ENCODE results near the gene LRRK1. TPM values are rescaled to one million over a fixed set of nuclear protein-coding genes. Genes with fewer than 3 reads are reported as not detected.

Gene LRRK1
- total RNA-seq, 1 experiment from 2014 or later = 7.6 TPM

DNA sequence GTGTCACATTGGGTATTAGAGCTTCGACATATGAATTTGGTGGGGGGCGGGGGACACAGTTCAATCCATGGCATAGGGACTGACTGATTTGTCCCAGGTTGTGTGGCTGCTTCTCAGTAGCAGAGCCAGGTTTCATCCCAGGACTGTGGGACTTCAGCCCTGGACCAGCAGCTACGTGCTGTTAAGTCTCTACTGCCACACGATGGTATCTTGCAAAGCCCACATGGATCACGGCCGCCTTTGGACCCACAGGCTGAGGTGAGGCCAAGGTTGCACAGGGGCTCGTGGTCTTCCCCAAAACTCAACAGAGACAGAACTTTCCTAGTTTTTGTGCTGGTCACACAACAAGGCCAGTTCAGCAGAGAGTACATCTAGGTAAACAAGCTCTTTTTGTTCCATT is 97.4 kb downstream of the LRRK1 start (continued):
- TF ChIP-seq ZNF396 (CRISPR knock-in tag; IDR thresholded peaks at IDR 0.05; ENCODE audit: borderline replicate concordance) (no peak), ATF1 (CRISPR knock-in tag; IDR thresholded peaks at IDR 0.05) (no peak), E2F4 (CRISPR knock-in tag; IDR thresholded peaks at IDR 0.05; ENCODE audit: borderline replicate concordance, low read depth) (no peak), JUN (CRISPR knock-in tag; IDR thresholded peaks at IDR 0.05) (no peak), NR1H2 (CRISPR knock-in tag; IDR thresholded peaks at IDR 0.05) (no peak), ETV6 (CRISPR knock-in tag; IDR thresholded peaks at IDR 0.05) (no peak), FOXJ3 (CRISPR knock-in tag; IDR thresholded peaks at IDR 0.05; ENCODE audit: borderline replicate concordance) (no peak), FOXP1 (CRISPR knock-in tag; IDR thresholded peaks at IDR 0.05; ENCODE audit: borderline replicate concordance) (no peak), NFE2L1 (CRISPR knock-in tag; IDR thresholded peaks at IDR 0.05) (no peak), NR3C1 (CRISPR knock-in tag; conservative IDR thresholded peaks at IDR 0.05; ENCODE audit: low read depth) (no peak)
- TF ChIP-seq, protein P1, sequence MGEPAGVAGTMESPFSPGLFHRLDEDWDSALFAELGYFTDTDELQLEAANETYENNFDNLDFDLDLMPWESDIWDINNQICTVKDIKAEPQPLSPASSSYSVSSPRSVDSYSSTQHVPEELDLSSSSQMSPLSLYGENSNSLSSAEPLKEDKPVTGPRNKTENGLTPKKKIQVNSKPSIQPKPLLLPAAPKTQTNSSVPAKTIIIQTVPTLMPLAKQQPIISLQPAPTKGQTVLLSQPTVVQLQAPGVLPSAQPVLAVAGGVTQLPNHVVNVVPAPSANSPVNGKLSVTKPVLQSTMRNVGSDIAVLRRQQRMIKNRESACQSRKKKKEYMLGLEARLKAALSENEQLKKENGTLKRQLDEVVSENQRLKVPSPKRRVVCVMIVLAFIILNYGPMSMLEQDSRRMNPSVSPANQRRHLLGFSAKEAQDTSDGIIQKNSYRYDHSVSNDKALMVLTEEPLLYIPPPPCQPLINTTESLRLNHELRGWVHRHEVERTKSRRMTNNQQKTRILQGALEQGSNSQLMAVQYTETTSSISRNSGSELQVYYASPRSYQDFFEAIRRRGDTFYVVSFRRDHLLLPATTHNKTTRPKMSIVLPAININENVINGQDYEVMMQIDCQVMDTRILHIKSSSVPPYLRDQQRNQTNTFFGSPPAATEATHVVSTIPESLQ (CRISPR knock-in tag; IDR thresholded peaks at IDR 0.05) = no peak
- TF ChIP-seq, protein P2, sequence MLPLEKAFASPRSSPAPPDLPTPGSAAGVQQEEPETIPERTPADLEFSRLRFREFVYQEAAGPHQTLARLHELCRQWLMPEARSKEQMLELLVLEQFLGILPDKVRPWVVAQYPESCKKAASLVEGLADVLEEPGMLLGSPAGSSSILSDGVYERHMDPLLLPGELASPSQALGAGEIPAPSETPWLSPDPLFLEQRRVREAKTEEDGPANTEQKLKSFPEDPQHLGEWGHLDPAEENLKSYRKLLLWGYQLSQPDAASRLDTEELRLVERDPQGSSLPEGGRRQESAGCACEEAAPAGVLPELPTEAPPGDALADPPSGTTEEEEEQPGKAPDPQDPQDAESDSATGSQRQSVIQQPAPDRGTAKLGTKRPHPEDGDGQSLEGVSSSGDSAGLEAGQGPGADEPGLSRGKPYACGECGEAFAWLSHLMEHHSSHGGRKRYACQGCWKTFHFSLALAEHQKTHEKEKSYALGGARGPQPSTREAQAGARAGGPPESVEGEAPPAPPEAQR (CRISPR knock-in tag; IDR thresholded peaks at IDR 0.05) = no peak
- TF ChIP-seq, protein P3, sequence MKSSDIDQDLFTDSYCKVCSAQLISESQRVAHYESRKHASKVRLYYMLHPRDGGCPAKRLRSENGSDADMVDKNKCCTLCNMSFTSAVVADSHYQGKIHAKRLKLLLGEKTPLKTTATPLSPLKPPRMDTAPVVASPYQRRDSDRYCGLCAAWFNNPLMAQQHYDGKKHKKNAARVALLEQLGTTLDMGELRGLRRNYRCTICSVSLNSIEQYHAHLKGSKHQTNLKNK (CRISPR knock-in tag; IDR thresholded peaks at IDR 0.05) = no peak

GRCh38 chr15:101017093-101017754 is 98.1 kb downstream of the LRRK1 start:
- POLR2A ChIA-PET = no interaction called here
- peaks cover 50% of the 10 kb centered on the region for H3K4me1 Mint-ChIP-seq
- H3K36me3 Mint-ChIP-seq = peaks cover 10% of the 10 kb centered on the region
- TF ChIP-seq NFYB (CRISPR knock-in tag; conservative IDR thresholded peaks at IDR 0.05; ENCODE audit: low read depth) = no peak
- H3K27me3 Mint-ChIP-seq (ENCODE audit: low read depth) = no peaks in the 10 kb centered on the region; the same call in 1 of the 2 replicates
- H3K4me3 Mint-ChIP-seq = no peak overlapping the region
- DNase-seq (ENCODE audit: low spot score) (peak; percentile 64), ATAC-seq (peak; percentile 73)
- peaks cover 9% of the 10 kb centered on the region for H3K9me3 Mint-ChIP-seq
- CTCF ChIA-PET = interaction anchor here (0.6 to 2.4 kb wide), 13 partner anchors 9 to 253 kb away, joined by 3 to 27 read pairs (median 5); no protein-coding TSS in a partner anchor
- H3K27ac Mint-ChIP-seq = no peak overlapping the region

DNA sequence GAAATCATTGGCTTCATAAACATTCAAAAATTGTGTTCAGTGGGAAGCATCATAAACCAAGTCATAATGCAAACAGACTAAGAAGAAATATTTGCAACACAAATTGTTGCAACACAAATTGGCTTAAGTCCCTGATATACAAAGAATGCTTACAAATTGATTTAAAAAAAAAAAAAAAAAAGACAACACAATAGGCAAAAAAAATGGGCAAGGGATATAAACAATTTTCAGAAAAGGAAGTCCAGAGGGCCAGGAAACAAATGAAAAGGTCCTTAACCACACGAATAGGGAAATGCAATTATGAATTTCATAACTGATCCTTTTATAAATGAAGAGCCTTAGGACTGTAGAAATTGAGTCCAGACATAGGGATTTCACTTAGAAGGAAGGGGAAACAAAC is 98.9 kb downstream of the LRRK1 start:
- Mint-ChIP-seq H3K27me3 (ENCODE audit: low read depth) (no peaks in the 10 kb centered on the region; the same call in 1 of the 2 replicates), H3K36me3 (peaks cover 10% of the 10 kb centered on the region), H3K4me3 (no peak overlapping the region), H3K27ac (no peak overlapping the region), H3K9me3 (peaks cover 9% of the 10 kb centered on the region), H3K4me1 (peaks cover 47% of the 10 kb centered on the region)
- ATAC-seq (no peak), DNase-seq (ENCODE audit: low spot score) (no peak)
- CTCF ChIA-PET = interaction anchor here (2.1 to 6.8 kb wide), 3 partner anchors 10 to 240 kb away, joined by 7 to 76 read pairs (median 12); no protein-coding TSS in a partner anchor
- POLR2A ChIA-PET = no interaction called here
- TF ChIP-seq RORB (CRISPR knock-in tag; IDR thresholded peaks at IDR 0.05) (no peak), SP1 (CRISPR knock-in tag; conservative IDR thresholded peaks at IDR 0.05) (no peak), CREB1 (CRISPR knock-in tag; IDR thresholded peaks at IDR 0.05) (no peak), SMAD4 (CRISPR knock-in tag; IDR thresholded peaks at IDR 0.05) (no peak), IRF1 (CRISPR knock-in tag; IDR thresholded peaks at IDR 0.05) (no peak), USF1 (CRISPR knock-in tag; IDR thresholded peaks at IDR 0.05) (no peak), ZBTB21 (CRISPR knock-in tag; IDR thresholded peaks at IDR 0.05; ENCODE audit: borderline replicate concordance) (no peak)
- TF ChIP-seq, protein P1 (CRISPR knock-in tag; IDR thresholded peaks at IDR 0.05) = no peak
- TF ChIP-seq, protein P3 (CRISPR knock-in tag; IDR thresholded peaks at IDR 0.05) = no peak
- TF ChIP-seq, protein P4, sequence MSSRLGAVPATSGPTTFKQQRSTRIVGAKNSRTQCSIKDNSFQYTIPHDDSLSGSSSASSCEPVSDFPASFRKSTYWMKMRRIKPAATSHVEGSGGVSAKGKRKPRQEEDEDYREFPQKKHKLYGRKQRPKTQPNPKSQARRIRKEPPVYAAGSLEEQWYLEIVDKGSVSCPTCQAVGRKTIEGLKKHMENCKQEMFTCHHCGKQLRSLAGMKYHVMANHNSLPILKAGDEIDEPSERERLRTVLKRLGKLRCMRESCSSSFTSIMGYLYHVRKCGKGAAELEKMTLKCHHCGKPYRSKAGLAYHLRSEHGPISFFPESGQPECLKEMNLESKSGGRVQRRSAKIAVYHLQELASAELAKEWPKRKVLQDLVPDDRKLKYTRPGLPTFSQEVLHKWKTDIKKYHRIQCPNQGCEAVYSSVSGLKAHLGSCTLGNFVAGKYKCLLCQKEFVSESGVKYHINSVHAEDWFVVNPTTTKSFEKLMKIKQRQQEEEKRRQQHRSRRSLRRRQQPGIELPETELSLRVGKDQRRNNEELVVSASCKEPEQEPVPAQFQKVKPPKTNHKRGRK (CRISPR knock-in tag; IDR thresholded peaks at IDR 0.05; ENCODE audit: borderline replicate concordance) = no peak

Data from WTC11 (cell line).